Suppressor macrophage treated with lipopolysaccharide for 4 hours (primary cell): ENCODE data around the gene AKAP13.

Experiments used
- DNase-seq: peaks from one replicate; pipeline ENCODE4 v3.0.0-alpha.2; 2020

AKAP13 gene

DNA sequence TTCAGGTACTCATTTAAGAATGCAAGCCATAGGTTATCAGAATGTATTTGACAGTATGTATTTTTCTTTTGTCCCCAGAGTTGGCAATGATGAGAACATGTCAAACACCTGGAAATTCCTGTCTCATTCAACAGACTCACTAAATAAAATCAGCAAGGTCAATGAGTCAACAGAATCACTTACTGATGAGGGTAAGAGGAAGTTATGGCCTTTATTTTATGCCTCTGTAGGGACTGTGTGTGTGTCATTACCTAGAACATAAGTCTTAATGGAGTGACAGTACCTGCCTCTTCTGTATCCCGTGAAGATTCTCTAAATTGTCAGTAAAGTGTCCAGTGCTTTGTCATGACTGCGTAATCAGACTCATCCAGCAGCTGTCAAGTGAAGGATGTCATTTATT lies 336.8 kb downstream of the AKAP13 start:
- no peak for DNase-seq

DNA sequence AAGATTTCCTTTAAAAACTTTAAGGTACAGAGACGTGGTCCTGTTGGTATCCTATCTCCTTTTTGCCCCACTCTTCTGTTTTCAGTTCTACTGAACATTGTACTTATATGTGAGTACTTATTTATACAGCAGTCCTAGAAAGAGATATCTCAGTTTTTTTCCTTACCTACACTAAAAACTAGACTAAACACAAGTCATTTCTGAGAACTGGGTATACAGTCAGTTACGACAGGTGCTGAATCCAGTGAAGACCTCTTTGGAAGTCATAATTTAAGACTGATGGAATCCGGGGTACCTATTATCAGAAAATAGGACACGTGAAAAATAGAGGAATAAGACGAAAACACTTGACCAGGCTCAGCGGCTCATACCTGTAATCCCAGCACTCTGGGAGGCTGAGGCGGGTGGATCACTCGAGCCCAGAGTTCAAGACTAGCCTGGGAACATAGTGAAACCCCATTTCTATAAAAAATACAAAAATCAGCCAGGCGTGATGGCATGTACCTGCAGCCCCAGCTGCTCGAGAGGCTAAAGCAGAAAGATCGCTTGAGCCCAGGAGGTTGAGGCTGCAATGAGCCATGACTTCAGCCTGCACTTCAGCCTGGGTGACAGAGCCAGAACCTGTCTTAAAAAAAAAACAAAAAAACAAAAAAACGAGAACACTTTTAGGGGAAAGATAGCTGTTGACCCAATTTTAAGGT lies 338.0 kb downstream of the AKAP13 start:
- DNase-seq = no peak

DNA sequence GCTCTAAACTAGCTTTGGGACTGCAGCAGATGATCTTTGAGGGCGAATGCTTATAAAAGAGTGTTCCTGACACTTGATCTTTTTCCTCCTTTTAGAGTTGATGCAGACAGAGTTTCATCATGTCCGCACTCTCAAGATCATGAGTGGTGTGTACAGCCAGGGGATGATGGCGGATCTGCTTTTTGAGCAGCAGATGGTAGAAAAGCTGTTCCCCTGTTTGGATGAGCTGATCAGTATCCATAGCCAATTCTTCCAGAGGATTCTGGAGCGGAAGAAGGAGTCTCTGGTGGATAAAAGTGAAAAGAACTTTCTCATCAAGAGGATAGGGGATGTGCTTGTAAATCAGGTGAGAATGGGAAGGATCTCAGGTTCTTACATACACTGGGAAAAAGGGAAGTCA lies 338.6 kb downstream of the AKAP13 start:
- no peak for DNase-seq

DNA sequence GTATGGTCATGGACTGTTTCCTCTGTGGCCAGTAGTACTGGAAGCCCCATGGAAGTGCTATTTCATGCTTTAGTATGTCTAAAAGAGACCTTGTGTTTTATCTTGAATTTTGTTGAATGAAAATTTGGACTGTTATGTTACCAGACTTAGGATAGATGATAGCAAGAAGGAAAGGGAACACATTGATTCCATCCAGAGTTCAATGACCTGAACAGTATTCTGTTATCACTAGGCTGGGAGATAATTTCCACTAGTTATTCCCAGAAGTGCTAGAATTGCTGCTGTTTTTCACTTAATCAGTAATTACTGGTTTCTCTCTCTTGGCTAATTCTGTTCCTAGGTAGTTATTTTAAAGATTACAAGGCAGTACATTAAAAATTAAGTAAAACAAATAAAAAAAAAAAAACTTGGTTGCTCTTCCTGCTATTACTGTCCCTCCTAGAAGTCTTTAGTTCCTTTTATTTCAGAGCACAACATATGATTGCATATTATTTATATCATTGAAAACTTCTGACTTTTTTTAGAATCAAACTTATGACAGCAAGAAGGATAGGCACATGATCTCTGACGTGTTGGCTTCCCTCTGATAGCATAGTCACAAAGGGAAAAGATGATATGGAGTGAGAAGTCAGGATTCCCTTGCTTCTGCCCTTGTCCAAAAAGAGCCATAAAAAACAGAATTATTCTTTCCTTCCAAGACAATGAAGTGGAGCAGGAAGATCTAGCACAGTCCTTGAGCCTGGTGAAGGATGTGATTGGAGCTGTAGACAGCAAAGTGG lies 342.2 kb downstream of the AKAP13 start:
- peak; percentile 50 for DNase-seq

DNA sequence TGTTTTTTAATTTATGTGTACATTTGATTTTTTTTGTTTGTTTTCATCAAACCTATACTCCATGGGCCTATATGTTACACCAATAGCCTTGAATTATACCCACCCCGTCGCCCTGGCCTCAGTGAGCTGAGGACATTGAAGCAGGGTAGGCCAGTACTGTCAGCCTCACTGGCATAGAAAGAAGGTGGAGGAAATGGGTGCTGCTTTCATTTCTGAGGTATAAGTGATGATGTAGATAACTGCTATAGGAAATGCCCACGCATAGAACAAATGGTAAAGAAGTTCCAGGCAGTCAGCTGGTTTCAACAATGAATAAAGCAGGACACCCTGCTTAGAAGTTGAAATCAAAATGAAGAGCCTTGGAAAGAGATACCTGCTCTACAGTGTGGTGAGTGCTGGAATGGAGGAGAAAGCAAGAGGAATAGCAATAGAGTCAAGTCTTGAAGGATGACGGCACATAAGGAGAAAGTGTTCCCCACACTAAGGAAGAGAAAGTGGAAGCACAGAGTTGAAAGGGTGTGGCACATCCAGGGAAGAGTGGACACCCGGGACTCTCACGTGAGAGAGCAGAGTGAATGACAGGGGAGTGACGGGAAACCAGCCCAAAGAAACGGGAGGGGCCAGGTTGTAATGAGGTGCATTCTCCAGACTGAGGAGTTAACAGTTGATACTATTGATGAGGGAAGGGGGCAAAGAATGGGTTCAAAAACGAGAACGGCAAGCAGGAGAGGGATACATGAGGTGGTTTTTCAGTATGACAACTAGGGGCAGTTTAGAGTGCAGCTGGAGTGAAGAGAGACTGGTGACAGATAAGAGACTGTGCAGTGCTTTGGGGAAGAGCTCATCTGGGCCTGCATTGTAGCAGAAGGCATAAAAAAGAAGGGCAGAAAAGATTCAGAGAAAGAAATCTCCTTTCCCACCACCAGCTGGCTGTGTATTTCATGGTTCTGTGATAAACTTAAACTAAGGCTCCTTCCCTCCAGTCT lies 343.9 kb downstream of the AKAP13 start:
- peak; percentile 40 for DNase-seq

DNA sequence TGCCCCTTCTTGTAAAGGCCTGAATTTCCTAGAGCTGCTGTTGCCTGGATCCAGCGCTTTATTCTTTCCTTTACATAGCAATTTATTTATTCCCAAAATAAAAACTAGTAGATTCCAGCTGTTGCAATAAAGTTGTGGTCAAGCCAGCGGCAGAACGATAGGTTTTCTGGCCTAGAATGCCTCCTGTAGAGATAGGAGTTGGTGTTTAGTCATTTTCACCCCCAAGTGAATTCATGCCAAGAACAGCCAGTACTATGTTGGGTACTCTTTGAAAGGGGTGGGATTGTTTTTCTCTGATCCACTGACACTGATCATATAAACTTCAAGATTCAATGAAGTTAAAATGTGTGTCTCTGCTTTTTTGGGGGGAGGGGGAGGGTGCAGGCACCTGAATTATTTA lies 344.6 kb downstream of the AKAP13 start:
- no peak for DNase-seq

DNA sequence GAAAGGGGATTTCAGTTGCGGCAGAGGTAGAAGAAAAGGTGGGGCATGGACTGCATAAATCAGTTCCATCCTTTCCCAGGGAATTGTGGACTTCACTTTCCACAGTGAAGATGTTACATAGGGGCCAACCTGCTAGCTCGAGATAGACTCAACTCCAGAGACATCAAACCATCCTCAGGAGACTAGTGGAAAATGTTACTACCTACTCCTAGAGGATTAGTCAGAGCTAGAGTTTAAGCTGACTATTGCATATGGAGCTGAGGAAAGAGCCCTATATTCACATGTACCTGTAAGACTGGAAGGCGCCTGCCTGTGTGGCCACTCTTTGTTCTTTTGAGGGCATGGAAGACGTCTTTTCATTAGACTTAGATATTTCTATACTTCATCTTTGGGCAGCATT lies 345.2 kb downstream of the AKAP13 start:
- DNase-seq = no peak

DNA sequence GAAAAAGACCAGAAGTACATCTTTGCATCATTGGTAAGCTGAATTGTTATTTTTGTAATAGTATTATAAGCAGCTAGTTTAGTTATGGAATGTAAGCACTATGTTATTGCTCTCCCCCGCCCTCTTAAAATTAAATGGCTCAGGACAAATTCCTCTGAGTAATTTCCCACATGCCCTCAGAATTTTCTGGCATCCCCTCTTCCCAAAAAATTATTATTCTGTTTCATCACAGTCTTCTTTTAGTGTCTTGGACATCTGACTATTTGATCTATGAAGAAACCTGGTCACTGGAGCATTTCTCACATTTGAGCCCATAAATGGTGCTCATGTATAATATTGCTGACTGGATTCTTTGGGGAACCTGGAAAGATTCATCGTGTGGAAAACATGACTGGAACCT lies 346.1 kb downstream of the AKAP13 start:
- no peak for DNase-seq

DNA sequence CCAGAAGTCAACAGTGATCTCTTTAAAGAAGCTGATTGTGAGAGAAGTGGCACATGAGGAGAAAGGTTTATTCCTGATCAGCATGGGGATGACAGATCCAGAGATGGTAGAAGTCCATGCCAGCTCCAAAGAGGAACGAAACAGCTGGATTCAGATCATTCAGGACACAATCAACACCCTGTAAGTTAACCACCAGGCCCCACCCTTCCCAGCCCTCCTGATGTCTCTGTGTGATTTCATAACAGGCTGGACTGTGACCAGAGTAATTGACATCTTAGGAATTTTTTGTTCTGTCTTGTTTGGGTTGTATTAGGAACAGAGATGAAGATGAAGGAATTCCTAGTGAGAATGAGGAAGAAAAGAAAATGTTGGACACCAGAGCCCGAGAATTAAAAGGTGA lies 346.7 kb downstream of the AKAP13 start:
- DNase-seq = no peak

DNA sequence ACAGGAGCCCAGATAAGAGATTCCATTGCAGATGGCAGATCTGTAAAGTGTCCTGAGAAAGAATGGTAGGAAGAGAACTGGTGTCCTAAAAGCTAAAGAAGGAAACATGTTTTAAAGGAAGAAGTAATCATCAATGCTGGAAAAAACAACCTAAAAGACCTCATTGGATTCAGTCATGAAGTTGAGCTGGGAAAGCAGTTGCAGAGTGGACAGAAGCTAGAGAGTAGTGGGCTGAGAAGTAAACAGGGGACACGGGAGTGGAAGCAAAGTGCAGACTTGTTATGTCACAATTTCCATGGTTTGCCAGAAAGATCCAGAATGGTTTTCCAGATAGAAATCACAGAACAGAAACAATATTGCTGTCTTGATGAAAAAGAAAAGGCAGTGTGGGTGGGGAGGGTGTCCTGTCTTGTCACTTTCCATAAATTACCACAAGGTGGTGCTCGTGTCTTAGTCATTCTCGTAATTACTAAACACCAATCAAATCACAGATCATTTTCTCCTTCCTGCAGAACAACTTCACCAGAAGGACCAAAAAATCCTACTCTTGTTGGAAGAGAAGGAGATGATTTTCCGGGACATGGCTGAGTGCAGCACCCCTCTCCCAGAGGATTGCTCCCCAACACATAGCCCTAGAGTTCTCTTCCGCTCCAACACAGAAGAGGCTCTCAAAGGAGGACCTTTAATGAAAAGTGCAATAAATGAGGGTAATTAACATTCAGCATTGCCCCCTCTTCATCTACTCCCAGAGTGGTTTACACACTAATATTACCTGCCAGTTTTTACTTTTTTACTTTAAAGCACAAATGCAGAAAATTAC lies 349.8 kb downstream of the AKAP13 start:
- DNase-seq = peak; percentile 73

DNA sequence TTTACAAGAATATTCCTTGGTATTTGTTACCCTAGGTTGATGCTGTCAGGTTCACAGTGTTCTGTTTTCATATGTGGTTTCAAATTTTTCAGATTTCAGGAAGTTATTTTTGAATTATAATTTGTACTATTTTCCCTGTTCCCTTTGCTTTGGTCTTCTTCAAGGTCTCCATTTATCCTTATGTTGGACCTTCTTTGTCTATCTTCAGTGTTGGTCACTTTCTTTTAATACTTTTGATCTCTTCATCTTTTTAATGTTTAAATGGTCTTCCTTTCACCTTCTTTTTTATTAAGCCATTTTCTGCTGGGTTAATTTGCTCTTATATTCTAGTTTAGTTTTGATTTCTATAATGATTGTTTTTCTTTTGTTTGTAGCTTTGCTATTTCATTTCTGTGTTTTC lies 353.0 kb downstream of the AKAP13 start:
- DNase-seq = no peak

DNA sequence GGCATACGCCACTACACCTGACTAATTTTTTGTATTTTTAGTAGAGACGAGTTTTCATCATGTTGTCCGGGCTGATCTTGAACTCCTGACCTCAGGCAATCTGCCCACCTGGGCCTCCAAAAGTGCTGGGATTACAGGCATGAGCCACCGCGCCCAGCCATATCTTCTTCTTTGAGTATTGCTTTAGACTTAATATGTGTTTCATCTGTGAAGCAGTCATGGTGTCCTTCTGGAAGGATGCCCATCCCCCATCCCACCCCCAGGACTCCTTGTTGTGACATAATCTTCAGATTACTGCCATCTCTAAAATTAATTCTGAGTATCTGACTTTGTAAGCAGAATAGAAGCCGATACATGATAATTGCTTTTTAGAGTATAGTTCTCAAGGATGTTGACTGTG lies 356.7 kb downstream of the AKAP13 start:
- DNase-seq = no peak

DNA sequence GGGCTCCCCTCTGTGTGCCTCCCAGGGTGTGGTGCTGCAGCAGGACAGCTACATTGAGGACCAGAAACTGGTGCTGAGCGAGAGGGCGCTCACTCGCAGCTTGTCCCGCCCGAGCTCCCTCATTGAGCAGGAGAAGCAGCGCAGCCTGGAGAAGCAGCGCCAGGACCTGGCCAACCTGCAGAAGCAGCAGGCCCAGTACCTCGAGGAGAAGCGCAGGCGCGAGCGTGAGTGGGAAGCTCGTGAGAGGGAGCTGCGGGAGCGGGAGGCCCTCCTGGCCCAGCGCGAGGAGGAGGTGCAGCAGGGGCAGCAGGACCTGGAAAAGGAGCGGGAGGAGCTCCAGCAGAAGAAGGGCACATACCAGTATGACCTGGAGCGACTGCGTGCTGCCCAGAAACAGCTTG lies 360.6 kb downstream of the AKAP13 start:
- no peak for DNase-seq

DNA sequence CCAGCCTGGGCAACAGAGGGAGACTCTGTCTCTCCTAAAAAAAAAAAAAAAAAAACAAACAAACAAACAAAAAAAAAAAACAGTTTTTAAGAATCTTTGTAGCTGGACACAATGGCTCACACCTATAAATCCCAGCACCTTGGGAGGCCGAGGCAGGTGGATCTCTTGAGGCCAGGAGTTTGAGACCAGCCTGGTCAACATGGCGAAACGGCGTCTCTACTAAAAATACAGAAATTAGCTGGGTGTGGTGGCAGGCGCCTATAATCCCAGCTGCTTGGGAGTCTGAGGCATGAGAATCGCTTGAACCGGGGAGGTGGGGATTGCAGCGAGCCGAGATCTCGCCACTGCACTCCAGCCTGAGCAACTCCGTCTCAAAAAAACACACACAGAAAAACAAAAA lies 361.3 kb downstream of the AKAP13 start:
- DNase-seq = no peak

DNA sequence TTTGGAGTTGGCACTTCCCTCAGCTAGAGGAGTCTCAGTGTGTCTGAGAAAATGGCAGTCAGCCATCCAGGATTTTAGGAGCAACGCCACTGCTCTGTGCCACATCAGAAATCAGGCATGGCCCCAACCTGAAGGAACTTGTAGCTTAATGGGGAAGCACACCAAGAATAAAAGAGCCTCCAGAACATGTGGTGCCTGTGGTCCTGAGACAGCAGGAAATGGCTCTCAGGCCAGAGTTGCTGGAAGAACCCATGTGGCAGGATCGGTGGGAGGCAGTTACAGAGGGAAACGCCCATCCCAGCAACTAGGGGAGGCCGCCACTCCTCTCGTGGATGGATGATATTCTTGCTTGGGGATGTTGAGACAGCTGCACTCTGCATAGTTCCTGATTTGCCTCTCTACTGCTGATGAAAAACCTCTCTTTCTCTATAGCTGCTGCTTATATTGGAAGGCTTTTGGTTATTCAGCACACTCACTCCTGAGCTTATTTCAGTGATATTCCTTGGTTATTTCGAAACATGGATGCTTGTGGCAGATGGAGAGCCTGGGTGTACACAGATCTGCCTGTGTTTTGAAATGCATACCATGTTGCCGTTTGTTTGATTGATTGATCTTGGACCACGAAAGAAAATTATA lies 361.9 kb downstream of the AKAP13 start:
- DNase-seq = no peak

DNA sequence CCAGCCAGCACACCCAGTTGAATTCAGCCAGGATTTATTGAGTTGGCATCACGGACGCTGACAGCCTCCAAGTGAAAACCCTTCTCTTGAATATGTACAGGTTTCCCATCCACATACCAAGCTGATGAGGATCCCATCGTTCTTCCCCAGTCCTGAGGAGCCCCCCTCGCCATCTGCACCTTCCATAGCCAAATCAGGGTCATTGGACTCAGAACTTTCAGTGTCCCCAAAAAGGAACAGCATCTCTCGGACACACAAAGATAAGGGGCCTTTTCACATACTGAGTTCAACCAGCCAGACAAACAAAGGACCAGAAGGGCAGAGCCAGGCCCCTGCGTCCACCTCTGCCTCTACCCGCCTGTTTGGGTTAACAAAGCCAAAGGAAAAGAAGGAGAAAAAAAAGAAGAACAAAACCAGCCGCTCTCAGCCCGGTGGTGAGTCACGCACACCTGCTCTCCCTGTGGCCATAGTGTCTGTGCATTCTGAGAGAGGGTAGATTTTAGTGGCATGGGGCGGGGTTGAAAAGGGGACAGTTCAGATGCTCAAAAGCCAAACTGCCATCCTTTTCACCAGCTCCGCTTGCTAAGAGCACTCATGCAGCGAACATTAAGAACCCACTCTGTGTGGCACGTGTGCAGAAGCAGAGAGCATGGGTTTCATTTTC lies 363.1 kb downstream of the AKAP13 start:
- DNase-seq = no peak

DNA sequence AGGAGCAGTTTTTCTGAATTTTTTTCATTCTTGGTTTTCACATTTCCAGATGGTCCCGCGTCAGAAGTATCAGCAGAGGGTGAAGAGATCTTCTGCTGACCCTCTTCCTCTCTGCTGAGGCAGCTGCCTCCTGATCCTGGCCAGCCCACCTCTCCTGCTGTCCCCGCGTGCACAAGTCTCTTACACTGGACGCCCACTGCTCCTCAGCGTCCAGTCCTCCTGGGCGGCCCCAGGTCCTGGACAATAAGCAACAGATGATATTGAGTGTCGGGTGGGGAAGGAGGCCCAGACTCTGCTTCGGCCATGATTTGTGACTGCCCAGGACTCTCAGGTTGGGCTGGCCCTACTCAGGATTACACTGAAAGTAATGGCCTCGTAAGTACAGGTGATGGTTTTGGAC lies 364.2 kb downstream of the AKAP13 start:
- no peak for DNase-seq

DNA sequence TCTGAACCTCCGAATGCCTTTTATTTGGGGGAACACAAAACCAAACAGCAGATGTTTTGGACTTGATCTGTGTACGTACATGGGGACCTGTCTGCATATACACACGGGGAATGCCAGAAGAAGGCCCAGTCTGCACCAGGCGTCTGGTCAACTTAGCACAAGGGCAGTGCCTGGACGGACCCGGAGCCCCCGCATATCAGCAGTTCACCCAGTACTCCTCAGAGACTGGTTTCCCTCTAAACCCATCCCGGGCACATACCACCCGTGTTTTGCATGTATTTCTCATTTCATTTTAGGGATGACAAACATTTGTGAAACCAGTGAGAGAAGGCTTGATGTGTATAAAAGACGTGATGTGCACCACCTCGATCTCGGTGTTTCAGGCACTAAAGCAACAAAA lies 364.6 kb downstream of the AKAP13 start:
- no peak for DNase-seq

DNA sequence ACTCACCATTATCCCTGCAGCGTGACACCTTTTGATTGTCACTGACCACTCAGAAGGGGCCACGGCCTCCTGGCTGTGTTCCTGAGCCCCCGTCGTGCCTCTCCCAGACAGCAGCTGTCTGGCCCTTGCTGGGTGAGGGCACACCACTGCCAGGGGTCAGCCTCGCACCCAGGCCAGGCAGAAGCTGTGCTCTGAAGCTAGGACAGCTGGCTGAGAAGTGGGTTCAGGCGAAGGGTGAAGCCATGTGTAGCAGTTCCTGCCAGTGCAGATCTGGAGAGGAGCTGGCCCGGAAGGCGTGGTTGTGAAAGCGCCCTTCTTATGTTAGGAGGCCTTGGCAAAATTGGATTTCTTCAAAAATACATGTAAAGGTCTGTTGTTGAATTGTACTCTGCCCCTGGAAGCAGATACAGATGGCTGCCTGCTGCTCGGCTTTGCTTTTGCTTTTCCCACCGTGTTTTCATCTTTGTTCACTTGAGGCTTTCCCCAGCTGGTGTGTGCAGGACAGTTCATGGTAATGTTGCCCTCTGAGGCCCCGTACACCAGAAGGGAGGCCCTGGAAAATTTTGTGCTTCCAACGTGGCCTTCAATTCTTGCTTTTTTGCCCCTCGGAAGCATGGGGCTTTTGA lies 365.2 kb downstream of the AKAP13 start:
- DNase-seq = no peak

DNA sequence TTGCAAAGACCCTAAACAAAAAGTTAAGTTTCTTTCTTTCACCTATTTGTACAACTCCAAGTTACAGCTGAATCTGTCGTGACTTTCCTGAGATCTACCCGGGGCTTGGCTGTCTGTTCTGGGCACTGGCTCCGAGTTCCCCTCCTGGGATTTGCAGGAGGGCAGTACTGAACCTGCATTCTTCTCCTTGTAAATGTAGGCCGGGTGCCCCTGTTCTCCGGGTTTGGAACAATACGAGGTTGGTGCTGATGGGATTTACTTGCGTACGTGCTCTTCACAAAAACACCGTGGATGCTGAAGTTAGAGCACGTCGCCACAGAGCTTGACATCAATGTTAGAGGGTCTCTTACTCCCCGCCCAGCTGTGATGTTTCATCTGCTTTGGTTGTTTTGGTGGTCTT lies 366.2 kb downstream of the AKAP13 start:
- DNase-seq = no peak

DNA sequence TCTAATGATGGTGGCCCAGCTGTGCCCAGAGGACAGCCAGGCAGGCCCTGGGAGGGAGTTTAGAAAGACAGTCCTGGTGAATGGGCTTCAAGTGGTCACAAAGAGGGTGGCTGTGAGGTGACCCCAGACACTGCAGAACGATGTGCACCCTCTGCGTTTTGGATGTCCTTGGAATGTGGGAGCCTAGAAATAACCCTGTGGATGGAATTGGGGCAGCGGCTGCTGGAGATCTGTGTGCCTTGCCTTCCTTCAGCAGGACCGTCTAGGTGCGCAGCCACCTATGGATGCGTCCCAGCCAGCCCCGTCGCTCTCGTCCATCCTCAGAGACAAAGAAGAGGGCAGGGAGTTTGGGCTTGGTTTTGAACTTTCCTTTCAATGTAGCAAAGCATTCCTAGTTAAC lies 367.8 kb downstream of the AKAP13 start:
- DNase-seq = no peak
